ENCODE results near the gene OR7G2.
"Not testable (repeated sequence)": the region's sequence is repeated elsewhere in the genome, so short reads cannot be mapped to it uniquely, and the experiment has no call there.

Gene OR7G2

DNA sequence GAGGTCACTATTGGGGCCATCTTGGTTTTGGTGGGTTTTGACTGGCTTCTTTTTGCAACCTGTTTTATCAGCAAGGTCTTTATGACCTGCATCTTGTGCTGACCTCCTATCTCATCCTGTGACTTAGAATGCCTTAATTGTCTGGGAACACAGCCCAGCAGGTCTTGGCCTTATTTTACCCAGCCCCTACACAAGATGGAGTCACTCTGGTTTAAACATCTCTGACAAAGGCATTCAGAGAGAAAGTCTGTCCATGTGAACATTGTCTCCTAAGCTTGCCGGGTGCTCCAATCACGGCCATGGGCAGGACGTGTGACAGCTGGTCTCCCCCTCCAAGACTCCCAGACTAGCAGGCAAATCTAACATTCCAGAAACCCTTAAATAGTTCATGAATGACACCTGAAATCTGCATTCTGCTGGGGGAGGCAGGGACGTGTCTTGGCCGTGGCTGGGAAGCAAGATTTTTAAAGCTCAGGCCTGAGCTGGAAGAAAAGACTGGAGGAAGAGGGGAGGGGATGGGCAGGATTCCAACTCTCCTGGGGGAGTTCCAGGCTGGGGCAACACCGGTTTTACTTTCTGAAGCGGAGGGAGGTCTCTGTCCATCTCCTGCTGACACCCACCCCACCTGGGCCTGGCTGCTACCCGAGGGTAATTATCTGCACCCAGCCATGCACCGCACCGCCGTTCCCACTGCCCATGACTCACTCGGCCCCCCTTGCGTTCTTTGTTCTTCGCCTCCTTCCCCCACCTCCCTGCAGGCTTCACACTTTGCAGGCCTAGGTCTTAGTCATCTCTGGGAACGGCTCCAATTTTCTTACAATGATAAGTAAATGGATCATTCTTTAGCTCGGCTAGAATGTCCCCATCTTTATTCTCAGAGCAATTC lies 32.0 kb downstream of the OR7G2 start:
- DNase-seq (ENCODE audit: low read depth, low spot score): peak; percentile 91

DNA sequence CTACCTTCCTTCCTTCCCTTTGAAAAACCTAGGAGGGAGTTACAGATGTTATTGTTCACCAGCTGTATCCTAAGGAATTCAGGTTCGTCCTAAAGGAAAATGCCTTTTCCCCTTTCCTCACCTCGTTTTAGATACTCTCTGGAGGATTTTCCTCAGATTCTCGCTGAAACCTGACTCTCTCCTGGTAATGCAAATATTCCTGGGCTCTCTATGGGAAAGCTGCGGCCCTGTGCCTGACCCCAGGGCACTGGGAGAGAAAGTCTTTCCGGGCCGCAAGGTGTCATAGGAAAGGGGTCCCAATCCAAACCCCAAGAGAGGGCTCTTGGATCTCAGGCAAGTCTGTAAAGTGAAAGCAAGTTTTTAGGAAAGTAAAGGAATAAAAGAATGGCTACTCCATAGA lies 33.5 kb downstream of the OR7G2 start:
- DNase-seq (ENCODE audit: low read depth, low spot score): peak; percentile 30

- DNase-seq (ENCODE audit: low read depth, low spot score): not testable (repeated sequence)
These were observed 35.6 kb downstream of the OR7G2 start for GRCh38 chr19:9071720-9072119.

DNA sequence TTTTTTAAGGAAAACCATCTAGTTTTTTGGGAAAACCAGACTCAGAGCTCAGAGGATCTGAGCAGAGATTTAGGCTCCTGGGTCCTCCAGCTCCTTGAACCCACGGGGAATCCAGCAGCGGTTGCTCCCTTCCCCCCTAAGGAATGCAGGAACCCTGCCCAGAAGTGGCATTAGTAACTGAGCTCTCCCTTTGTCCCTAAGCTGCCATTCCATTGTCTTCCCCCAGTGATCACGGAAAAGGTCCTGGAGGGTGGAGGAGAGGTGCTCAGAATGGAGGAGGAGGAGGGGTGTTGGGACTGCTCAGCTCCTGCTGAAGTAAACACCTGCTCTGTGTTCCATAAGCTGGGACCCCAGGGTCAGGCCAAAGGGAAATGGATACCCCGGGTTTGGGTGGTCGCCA lies 37.2 kb downstream of the OR7G2 start:
- DNase-seq (ENCODE audit: low read depth, low spot score): peak; percentile 76

DNA sequence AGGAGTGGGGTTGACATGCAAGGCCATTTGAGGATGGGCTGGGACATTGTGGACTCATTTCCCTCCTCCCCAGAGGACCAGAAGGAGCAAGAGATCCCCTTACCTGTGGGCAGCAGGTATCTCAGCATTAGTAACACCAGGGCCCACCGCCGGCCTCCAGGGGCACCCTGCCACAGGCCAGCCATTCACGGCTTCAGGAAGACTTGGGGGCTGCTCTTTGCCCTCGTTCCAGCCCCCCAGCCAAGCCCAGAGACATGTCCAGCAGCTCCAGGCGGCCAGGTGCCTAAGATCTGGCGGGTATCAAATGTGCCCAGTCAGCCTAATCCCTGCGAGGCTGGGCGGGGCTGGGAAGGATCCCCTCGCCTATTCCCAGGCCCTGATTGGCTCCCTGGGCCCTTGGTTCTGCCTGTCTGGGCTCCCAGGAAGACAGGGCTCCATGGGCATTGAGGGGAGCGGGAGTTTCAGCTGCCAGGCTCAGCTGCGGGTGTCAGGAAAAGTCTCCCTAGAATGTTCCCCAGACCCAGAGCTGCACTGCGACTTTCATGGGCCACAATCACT lies 41.7 kb downstream of the OR7G2 start:
- no peak for DNase-seq (ENCODE audit: low read depth, low spot score)

DNA sequence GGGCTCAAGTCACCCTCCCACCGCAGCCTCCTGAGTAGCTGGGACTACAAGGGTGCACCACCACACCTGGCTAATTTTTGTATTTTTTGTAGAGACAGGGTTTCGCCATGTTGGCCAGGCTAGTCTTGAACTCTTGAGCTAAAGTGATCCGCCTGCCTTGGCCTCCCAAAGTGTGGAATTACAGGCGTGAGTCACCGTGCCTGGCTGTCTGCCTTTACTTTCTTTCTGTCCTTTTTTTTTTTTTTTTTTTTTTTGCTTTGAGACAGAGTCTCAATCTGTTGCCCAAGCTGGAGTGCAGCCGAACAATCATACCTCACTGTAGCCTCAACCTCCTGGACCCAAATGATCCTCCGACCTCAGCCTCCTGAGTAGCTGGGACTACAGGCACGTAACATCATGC lies 45.4 kb downstream of the OR7G2 start:
- no peak for DNase-seq (ENCODE audit: low read depth, low spot score)

DNA sequence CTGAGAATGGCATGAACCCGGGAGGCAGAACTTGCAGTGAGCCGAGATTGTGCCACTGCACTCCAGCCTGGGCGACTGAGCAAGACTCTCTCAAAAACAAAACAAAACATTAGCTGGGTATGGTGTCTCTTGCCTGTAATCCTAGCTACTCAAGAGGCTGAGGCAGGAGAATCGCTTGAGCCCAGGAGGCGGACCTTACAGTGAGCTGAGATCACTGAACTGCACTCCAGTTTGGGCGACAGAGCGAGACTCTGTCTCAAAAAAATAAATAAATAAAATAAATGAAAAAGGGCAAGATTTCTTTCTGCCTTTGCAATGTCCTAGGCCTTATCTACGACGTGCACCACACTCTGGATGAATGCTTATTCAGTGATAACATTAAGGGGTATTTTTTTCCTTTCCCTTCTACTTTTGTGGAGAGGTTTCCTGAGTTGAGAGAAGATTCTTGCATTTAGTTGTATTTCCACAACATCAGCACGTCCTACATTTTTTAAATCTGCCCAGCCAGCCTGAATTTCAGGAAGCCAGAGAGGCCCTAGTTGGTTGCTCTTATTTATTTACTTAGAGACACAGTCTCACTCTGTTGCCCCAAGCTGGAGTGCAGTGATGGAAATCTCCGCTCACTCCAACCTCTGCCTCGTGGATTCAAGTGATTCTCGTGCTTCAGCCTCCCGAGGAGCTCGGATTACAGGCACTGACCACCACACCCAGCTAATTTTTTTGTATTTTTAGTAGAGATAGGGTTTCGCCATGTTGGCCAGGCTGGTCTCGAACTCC lies 46.5 kb downstream of the OR7G2 start:
- no peak for DNase-seq (ENCODE audit: low read depth, low spot score)

DNA sequence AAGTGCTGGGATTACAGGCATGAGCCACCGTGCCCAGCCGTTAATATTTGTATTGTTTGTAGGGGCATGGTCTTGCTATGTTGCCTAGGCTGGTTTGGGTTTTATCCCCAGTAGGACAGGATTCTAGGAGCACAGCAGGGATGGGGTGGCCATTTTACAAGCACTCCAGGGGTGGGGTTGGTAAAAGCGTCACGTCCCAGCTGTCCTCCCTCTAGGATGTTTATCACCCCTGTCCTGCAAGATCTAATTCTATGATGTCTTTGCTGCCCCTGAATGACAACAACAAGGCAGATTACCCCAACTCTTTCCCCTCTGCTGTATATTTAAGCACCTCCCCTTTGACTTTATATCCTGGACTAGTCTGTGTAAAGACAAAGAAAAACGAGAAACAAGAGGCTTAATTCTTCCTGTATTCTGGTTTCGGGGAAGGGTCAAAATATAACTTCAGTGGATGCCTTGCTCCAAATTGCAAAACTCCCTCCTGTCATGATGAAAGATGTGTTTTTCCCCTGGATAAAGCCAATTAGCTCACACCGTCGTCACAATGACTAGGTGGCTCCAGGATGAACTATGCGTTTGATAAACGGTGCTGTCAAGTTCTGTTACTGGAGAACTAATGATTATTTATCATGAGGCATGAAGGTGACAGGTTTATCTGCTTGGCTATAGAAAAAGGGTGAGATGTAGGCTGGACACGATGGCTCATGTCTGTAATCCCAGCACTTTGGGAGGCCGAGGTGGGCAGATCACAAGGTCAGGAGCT lies 48.2 kb downstream of the OR7G2 start:
- DNase-seq (ENCODE audit: low read depth, low spot score): no peak

DNA sequence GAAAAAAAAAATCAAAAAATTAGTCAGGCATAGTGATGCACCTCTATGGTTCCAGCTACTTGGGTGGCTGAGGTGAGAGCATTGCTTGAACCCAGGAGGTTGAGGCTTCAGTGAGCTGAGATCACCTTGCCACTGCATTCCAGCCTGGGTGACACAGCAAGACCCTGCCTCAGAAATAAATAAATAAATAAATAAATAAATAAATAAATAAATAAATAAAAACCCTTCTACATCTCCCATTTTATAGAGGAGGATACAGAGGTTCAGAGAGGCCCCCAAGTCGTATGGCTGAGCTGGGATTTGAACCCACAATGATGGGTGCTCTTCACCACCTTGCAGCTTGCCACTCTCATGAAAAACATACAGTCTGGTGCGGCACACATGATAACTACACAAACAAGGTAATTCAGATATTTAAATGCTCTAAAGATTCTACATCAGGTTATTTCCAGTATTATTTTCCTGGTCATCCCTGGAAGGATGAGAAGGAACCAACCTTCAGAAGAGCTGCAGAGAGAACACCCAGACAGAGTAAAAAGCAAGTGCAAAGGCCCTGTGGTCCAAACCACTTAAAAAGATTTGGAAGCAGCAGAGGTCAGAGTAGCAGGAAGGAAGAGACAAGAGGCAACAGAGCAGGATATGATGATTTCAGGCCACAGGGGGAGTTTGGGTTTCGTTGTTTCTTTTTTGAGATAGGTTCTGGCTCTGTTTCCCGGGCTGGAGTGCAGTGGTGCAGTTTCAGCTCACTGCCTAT lies 49.6 kb downstream of the OR7G2 start:
- DNase-seq (ENCODE audit: low read depth, low spot score): no peak

- DNase-seq (ENCODE audit: low read depth, low spot score): not testable (repeated sequence)
These were observed 51.1 kb downstream of the OR7G2 start for GRCh38 chr19:9056131-9056530.

- peak; percentile 98 for DNase-seq (ENCODE audit: low read depth, low spot score)
These were observed 52.5 kb downstream of the OR7G2 start for GRCh38 chr19:9054765-9055164.

GRCh38 chr19:9054207-9054606 lies 53.1 kb downstream of the OR7G2 start:
- DNase-seq (ENCODE audit: low read depth, low spot score): no peak

DNA sequence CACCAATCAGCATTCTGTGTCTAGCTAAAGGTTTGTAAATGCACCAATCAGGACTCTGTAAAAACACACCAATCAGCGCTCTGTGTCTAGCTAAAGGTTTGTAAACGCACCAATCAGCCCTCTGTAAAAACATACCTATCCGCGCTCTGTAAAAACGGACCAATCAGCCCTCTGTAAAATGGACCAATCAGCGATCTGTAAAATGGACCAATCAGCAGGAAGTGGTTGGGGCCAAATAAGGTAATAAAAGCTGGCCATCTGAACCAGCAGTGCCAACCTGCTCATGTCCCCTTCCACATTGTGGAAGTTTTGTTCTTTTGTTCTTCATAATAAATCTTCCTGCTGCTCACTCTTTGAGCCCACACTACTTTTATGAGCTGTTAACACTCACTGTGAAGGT lies 53.6 kb downstream of the OR7G2 start:
- not testable (repeated sequence) for DNase-seq (ENCODE audit: low read depth, low spot score)

GRCh38 chr19:9052894-9053293 lies 54.4 kb downstream of the OR7G2 start:
- DNase-seq (ENCODE audit: low read depth, low spot score): no peak
